ENCODE results near the gene HDAC4. TPM values are rescaled to one million over a fixed set of nuclear protein-coding genes. Genes with fewer than 3 reads are reported as not detected.

Gene HDAC4
- total RNA-seq, 1 experiment from 2014 or later, result 5.5 TPM

- no peak for DNase-seq (ENCODE audit: low read depth)
Measured at GRCh38 chr2:239203443-239204135, 197.2 kb downstream of the HDAC4 start.

- no peak for DNase-seq (ENCODE audit: low read depth)
Measured at GRCh38 chr2:239202836-239203235, 198.0 kb downstream of the HDAC4 start.

- no peak for DNase-seq (ENCODE audit: low read depth)
Measured at GRCh38 chr2:239202343-239202742, 198.5 kb downstream of the HDAC4 start.

- DNase-seq (ENCODE audit: low read depth), result no peak
Measured at GRCh38 chr2:239201884-239202283, 198.9 kb downstream of the HDAC4 start.

GRCh38 chr2:239201531-239201876, 199.3 kb downstream of the HDAC4 start:
- no peak for DNase-seq (ENCODE audit: low read depth)

- no peak for DNase-seq (ENCODE audit: low read depth)
Measured at GRCh38 chr2:239200646-239201530, 199.9 kb downstream of the HDAC4 start.

GRCh38 chr2:239199041-239199768, 201.6 kb downstream of the HDAC4 start:
- DNase-seq (ENCODE audit: low read depth), result no peak

- no peak for DNase-seq (ENCODE audit: low read depth)
Measured at GRCh38 chr2:239198221-239198620, 202.6 kb downstream of the HDAC4 start.

GRCh38 chr2:239197146-239197545, 203.7 kb downstream of the HDAC4 start:
- no peak for DNase-seq (ENCODE audit: low read depth)

GRCh38 chr2:239196474-239197021, 204.3 kb downstream of the HDAC4 start:
- DNase-seq (ENCODE audit: low read depth), result no peak

GRCh38 chr2:239195992-239196391, 204.8 kb downstream of the HDAC4 start:
- no peak for DNase-seq (ENCODE audit: low read depth)

- DNase-seq (ENCODE audit: low read depth), result no peak
Measured at GRCh38 chr2:239195318-239195871, 205.4 kb downstream of the HDAC4 start.

- no peak for DNase-seq (ENCODE audit: low read depth)
Measured at GRCh38 chr2:239194731-239195317, 206.0 kb downstream of the HDAC4 start.

GRCh38 chr2:239193925-239194677, 206.7 kb downstream of the HDAC4 start:
- DNase-seq (ENCODE audit: low read depth), result no peak

GRCh38 chr2:239193401-239193811, 207.4 kb downstream of the HDAC4 start:
- no peak for DNase-seq (ENCODE audit: low read depth)

- no peak for DNase-seq (ENCODE audit: low read depth)
Measured at GRCh38 chr2:239192975-239193374, 207.8 kb downstream of the HDAC4 start.

- DNase-seq (ENCODE audit: low read depth), result no peak
Measured at GRCh38 chr2:239192456-239192855, 208.4 kb downstream of the HDAC4 start.

- DNase-seq (ENCODE audit: low read depth), result no peak
Measured at GRCh38 chr2:239190921-239191885, 209.6 kb downstream of the HDAC4 start.

- no peak for DNase-seq (ENCODE audit: low read depth)
Measured at GRCh38 chr2:239190361-239190760, 210.5 kb downstream of the HDAC4 start.

All from Daoy (cell line).